Panc1 (cell line): ENCODE results near the gene CYP2W1. TPM values are rescaled to one million over a fixed set of nuclear protein-coding genes. Genes with fewer than 3 reads are reported as not detected.

Source experiments
- ATAC-seq: fragments of 200-7000 bp; cut with Tn5 transposase; 2 replicates; pipeline ENCODE4 v1.9.1; 2020; ENCODE audit warnings: mild to moderate bottlenecking, moderate library complexity
- BruUV-seq: library from RNA; stranded (reverse); fragments of 400-500 nt; replicated peaks from 2 replicates; lab custom pipeline; 2021; lab: Mats Ljungman, UMichigan
- CTCF ChIA-PET: fragments of 300-600 bp; sonication (Branson Sonifier 250); formaldehyde crosslinking; loops from one replicate; lab custom pipeline; 2022; ENCODE audit warnings: antibody characterized with exemption; lab: Charles Lee
- POLR2A ChIA-PET: fragments of 300-600 bp; sonication (Branson Sonifier 250); formaldehyde crosslinking; loops from one replicate; lab custom pipeline; 2022; ENCODE audit warnings: antibody characterized with exemption; lab: Charles Lee
- DNase-seq: peaks from one replicate; pipeline ENCODE4 v3.0.0-alpha.2; 2010; ENCODE audit warnings: low read depth, low spot score
- H3K27ac ChIP-seq: 2 replicates; pipeline ENCODE4 v1.5.1; 2011; ENCODE audit warnings: mild to moderate bottlenecking, low read length, inconsistent platforms
- H3K27me3 ChIP-seq: fragments of 200-500 bp; sonication (Bioruptor generic); 2 replicates; pipeline ENCODE4 v1.6.0; 2014; ENCODE audit warnings: low read length, inconsistent platforms; ENCODE audit not compliant: control insufficient read depth, insufficient read depth
- H3K36me3 ChIP-seq: fragments of 200-500 bp; sonication (Bioruptor generic); 2 replicates; pipeline ENCODE4 v1.5.1; 2014; ENCODE audit warnings: inconsistent platforms, mild to moderate bottlenecking, low read length, moderate library complexity; ENCODE audit not compliant: control insufficient read depth, insufficient read depth
- H3K4me1 ChIP-seq: 2 replicates; pipeline ENCODE4 v1.5.1; 2011; ENCODE audit warnings: inconsistent platforms, mild to moderate bottlenecking, low read length, moderate library complexity; ENCODE audit not compliant: control insufficient read depth, insufficient read depth
- H3K4me3 ChIP-seq, 2 experiments: 2 replicates each; pipeline ENCODE4 v1.5.1; 2011 to 2012; ENCODE audit warnings: low read depth in 2 of 2, low read length in 2 of 2, mild to moderate bottlenecking in 2 of 2, inconsistent platforms in 1 of 2, moderate library complexity in 1 of 2
- H3K9me3 ChIP-seq: fragments of 200-500 bp; sonication (Bioruptor generic); 2 replicates; pipeline ENCODE4 v1.5.1; 2014; ENCODE audit warnings: low read depth, mild to moderate bottlenecking, inconsistent platforms, low read length, moderate library complexity; ENCODE audit not compliant: control insufficient read depth, insufficient read depth
- CTCF ChIP-seq: fragments of 450-650 bp; IDR thresholded peaks from 2 replicates; pipeline ENCODE4 v1.5.1; 2017; ENCODE audit warnings: mild to moderate bottlenecking
- POLR2AphosphoS5 ChIP-seq: IDR thresholded peaks from 2 replicates; pipeline ENCODE4 v1.6.1; 2012; ENCODE audit warnings: mild to moderate bottlenecking, low read depth, low read length, moderate library complexity
- REST ChIP-seq, 2 experiments: IDR thresholded peaks; 2 replicates each; pipeline ENCODE4 v1.6.1; 2011 to 2012; ENCODE audit warnings: low read depth in 2 of 2, control low read depth in 1 of 2, low read length in 1 of 2, mild to moderate bottlenecking in 1 of 2, moderate library complexity in 1 of 2; ENCODE audit not compliant: insufficient read depth in 1 of 2
- SIN3A ChIP-seq: IDR thresholded peaks from 2 replicates; pipeline ENCODE4 v1.6.1; 2012; ENCODE audit warnings: low read depth, mild to moderate bottlenecking, low read length, moderate library complexity, borderline replicate concordance; ENCODE audit not compliant: insufficient read depth
- TCF7L2 ChIP-seq: IDR thresholded peaks from 2 replicates; pipeline ENCODE4 v1.6.1; 2011; ENCODE audit warnings: mild to moderate bottlenecking, low read depth, low read length, inconsistent platforms
- in situ Hi-C: cut with HindIII; loops from 2 replicates; pipeline ENCODE4 v1.10.0; 2016; ENCODE audit warnings: low sequenced_read_pairs, low pct_unique_long_range_greater_than_20kb
- intact Hi-C: fragments of 100-400 bp; cut with micrococcal nuclease; formaldehyde crosslinking; loops from one replicate; pipeline ENCODE4 v1.10.0; 2022; ENCODE audit not compliant: unreplicated experiment
- total RNA-seq: library from RNA; stranded (reverse); gene quantifications from one replicate; pipeline ENCODE4 v1.2.1, GENCODE V29; 2021; ENCODE audit not compliant: unreplicated experiment

Gene CYP2W1
- total RNA-seq, 1 experiment from 2014 or later = 0.74 TPM

- H3K4me1 ChIP-seq = peaks cover 5% of the 10 kb centered on the region; the same call in 1 of the 2 replicates
- H3K27me3 ChIP-seq = no peaks in the 10 kb centered on the region
- intact Hi-C loops = no loop called here
- in situ Hi-C loops = no loop called here
- no peaks in the 10 kb centered on the region for H3K9me3 ChIP-seq
- ChIA-PET CTCF (no interaction called here), POLR2A (no interaction called here)
- no peak overlapping the region for H3K27ac ChIP-seq
- TF ChIP-seq REST (IDR thresholded peaks at IDR 0.05; ENCODE audit: insufficient read depth in 1 of 2, low read depth in 2 of 2, low read length in 1 of 2) (no peak), POLR2AphosphoS5 (no peak), SIN3A (no peak), TCF7L2 (no peak)
- H3K36me3 ChIP-seq = no peaks in the 10 kb centered on the region
- no peak for DNase-seq
- no TSS peak for BruUV-seq
- peak; percentile 37; the same call in 1 of the 2 replicates for ATAC-seq
- no peak overlapping the region for H3K4me3 ChIP-seq
These were observed 29.2 kb downstream of the CYP2W1 start for GRCh38 chr7:1012004-1012715.

GRCh38 chr7:1012716-1013095 is 29.7 kb downstream of the CYP2W1 start:
- no peaks in the 10 kb centered on the region for H3K27me3 ChIP-seq
- BruUV-seq = no TSS peak
- no peak overlapping the region for H3K27ac ChIP-seq
- H3K9me3 ChIP-seq = no peaks in the 10 kb centered on the region
- in situ Hi-C loops = no loop called here
- TF ChIP-seq REST (IDR thresholded peaks at IDR 0.05; ENCODE audit: insufficient read depth in 1 of 2, low read depth in 2 of 2, low read length in 1 of 2) (no peak), POLR2AphosphoS5 (no peak)
- ATAC-seq = no peak
- intact Hi-C loops = no loop called here
- H3K36me3 ChIP-seq = no peaks in the 10 kb centered on the region
- POLR2A ChIA-PET = no interaction called here
- no peak overlapping the region for H3K4me3 ChIP-seq
- CTCF ChIA-PET = no interaction called here
- peaks cover 5% of the 10 kb centered on the region; the same call in 1 of the 2 replicates for H3K4me1 ChIP-seq
- DNase-seq = no peak

GRCh38 chr7:1013581-1013980 is 30.6 kb downstream of the CYP2W1 start:
- Histone ChIP-seq H3K27ac (no peak overlapping the region), H3K4me3 (no peak overlapping the region), H3K4me1 (peaks cover 5% of the 10 kb centered on the region; the same call in 1 of the 2 replicates), H3K9me3 (no peaks in the 10 kb centered on the region), H3K27me3 (no peaks in the 10 kb centered on the region), H3K36me3 (no peaks in the 10 kb centered on the region)
- ChIA-PET CTCF (no interaction called here), POLR2A (no interaction called here)
- DNase-seq (no peak), ATAC-seq (no peak)
- intact Hi-C loops = no loop called here
- no TSS peak for BruUV-seq
- no peak for TF ChIP-seq REST (IDR thresholded peaks at IDR 0.05; ENCODE audit: insufficient read depth in 1 of 2, low read depth in 2 of 2, low read length in 1 of 2)
- no peak for TF ChIP-seq POLR2AphosphoS5
- TF ChIP-seq CTCF = no peak
- TF ChIP-seq TCF7L2 = no peak
- no peak for TF ChIP-seq SIN3A
- in situ Hi-C loops = no loop called here
